Cardiac muscle cell (in vitro differentiated cells and primary cell): ENCODE measurements around the gene TBC1D3B. TPM values are rescaled to one million over a fixed set of nuclear protein-coding genes. Genes with fewer than 3 reads are reported as not detected.
"Not testable (repeated sequence)": the region's sequence is repeated elsewhere in the genome, so short reads cannot be mapped to it uniquely, and the experiment has no call there.

ENCODE experiments used
- DNase-seq, 2 donors: peaks; one replicate each; pipeline versions ENCODE4 v3.0.0 to v3.0.0-alpha.2; 2010 to 2017; ENCODE audit warnings: low read depth in 1 of 2, low spot score in 1 of 2
- H3K27ac ChIP-seq: fragments of 200-600 bp; sonication (generic); 2 replicates; pipeline ENCODE4 v1.5.1; 2016
- H3K27me3 ChIP-seq: fragments of 200-600 bp; sonication (generic); 2 replicates; pipeline ENCODE4 v1.6.0; 2016; ENCODE audit warnings: control low read depth
- H3K36me3 ChIP-seq: fragments of 200-600 bp; sonication (generic); 2 replicates; pipeline ENCODE4 v1.5.1; 2016; ENCODE audit warnings: control low read depth
- H3K4me1 ChIP-seq: fragments of 200-600 bp; sonication (generic); 2 replicates; pipeline ENCODE4 v1.8.1; 2017; ENCODE audit warnings: low read depth, mild to moderate bottlenecking, mixed run types
- H3K4me3 ChIP-seq: fragments of 200-600 bp; sonication (generic); 2 replicates; pipeline ENCODE4 v1.5.1; 2016; ENCODE audit warnings: mild to moderate bottlenecking
- H3K9me3 ChIP-seq: fragments of 200-600 bp; sonication (generic); 2 replicates; pipeline ENCODE4 v1.5.1; 2017; ENCODE audit warnings: low read depth, mild to moderate bottlenecking, control low read depth
- CTCF ChIP-seq: IDR thresholded peaks from 2 replicates; pipeline ENCODE4 v1.5.1; 2012; ENCODE audit warnings: low read depth, mild to moderate bottlenecking, low read length
- polyA plus RNA-seq: library from polyadenylated mRNA; unstranded; fragments of >200 nt; fragmentation: Nextera tagmentation; extraction: Ambion mirVana; gene quantifications from 2 replicates; pipeline ENCODE4 v1.2.1, GENCODE V29; 2016
- total RNA-seq: library from RNA; depleted of rRNA; stranded (reverse); fragments of >200 nt; gene quantifications from 2 replicates; pipeline ENCODE4 v1.2.3, GENCODE V29; 2016

TBC1D3B gene
- total and polyA plus RNA-seq, 2 experiments from 2014 or later: 4.0 to 5.5 TPM

GRCh38 chr17:36197387-36197703 is 20.9 kb upstream of the TBC1D3B start:
- H3K36me3 ChIP-seq: no peaks in the 10 kb centered on the region
- no peak overlapping the region for H3K4me3 ChIP-seq
- no peak for DNase-seq
- no peak for TF ChIP-seq CTCF
- H3K9me3 ChIP-seq: no peaks in the 10 kb centered on the region
- H3K27ac ChIP-seq: no peak overlapping the region
- H3K4me1 ChIP-seq: no peaks in the 10 kb centered on the region
- peaks cover 12% of the 10 kb centered on the region for H3K27me3 ChIP-seq

GRCh38 chr17:36196131-36196486 is 19.7 kb upstream of the TBC1D3B start:
- no peak for DNase-seq
- TF ChIP-seq CTCF: no peak

GRCh38 chr17:36195434-36196130 is 19.1 kb upstream of the TBC1D3B start:
- Histone ChIP-seq H3K27ac (no peak overlapping the region), H3K36me3 (no peaks in the 10 kb centered on the region), H3K4me3 (no peak overlapping the region), H3K9me3 (no peaks in the 10 kb centered on the region), H3K27me3 (peaks cover 12% of the 10 kb centered on the region), H3K4me1 (no peaks in the 10 kb centered on the region)
- no peak for TF ChIP-seq CTCF
- no peak for DNase-seq

More at GRCh38 chr17:36196131-36196486, 19.7 kb upstream of the TBC1D3B start:
- H3K4me3 ChIP-seq: no peak overlapping the region
- H3K4me1 ChIP-seq: no peaks in the 10 kb centered on the region
- H3K36me3 ChIP-seq: no peaks in the 10 kb centered on the region
- no peaks in the 10 kb centered on the region for H3K9me3 ChIP-seq
- H3K27me3 ChIP-seq: peaks cover 12% of the 10 kb centered on the region
- H3K27ac ChIP-seq: no peak overlapping the region

GRCh38 chr17:36194832-36195433 is 18.5 kb upstream of the TBC1D3B start:
- not testable (repeated sequence) for DNase-seq, H3K27ac ChIP-seq, H3K4me3 ChIP-seq, H3K9me3 ChIP-seq, H3K4me1 ChIP-seq, H3K36me3 ChIP-seq
- peaks cover 12% of the 10 kb centered on the region for H3K27me3 ChIP-seq

GRCh38 chr17:36194147-36194831 is 17.9 kb upstream of the TBC1D3B start:
- not testable (repeated sequence) for H3K4me3 ChIP-seq, DNase-seq
- H3K27me3 ChIP-seq: peaks cover 12% of the 10 kb centered on the region

GRCh38 chr17:36193216-36193775 is 16.9 kb upstream of the TBC1D3B start:
- Histone ChIP-seq H3K27ac (no peak overlapping the region), H3K36me3 (no peaks in the 10 kb centered on the region), H3K27me3 (peaks cover 14% of the 10 kb centered on the region), H3K4me1 (no peaks in the 10 kb centered on the region), H3K4me3 (no peak overlapping the region), H3K9me3 (no peaks in the 10 kb centered on the region)
- no peak for DNase-seq
- no peak for TF ChIP-seq CTCF

More at GRCh38 chr17:36194147-36194831, 17.9 kb upstream of the TBC1D3B start:
- not testable (repeated sequence) for H3K27ac ChIP-seq, H3K9me3 ChIP-seq, H3K4me1 ChIP-seq, H3K36me3 ChIP-seq

- H3K4me1 ChIP-seq, H3K9me3 ChIP-seq, H3K27ac ChIP-seq, DNase-seq, H3K36me3 ChIP-seq, H3K4me3 ChIP-seq: not testable (repeated sequence)
- H3K27me3 ChIP-seq: peaks cover 37% of the 10 kb centered on the region
These were observed 14.3 kb upstream of the TBC1D3B start for GRCh38 chr17:36190549-36191330.

- H3K9me3 ChIP-seq, DNase-seq, H3K4me3 ChIP-seq, H3K4me1 ChIP-seq, H3K36me3 ChIP-seq, H3K27ac ChIP-seq: not testable (repeated sequence)
- H3K27me3 ChIP-seq: peaks cover 39% of the 10 kb centered on the region
These were observed 13.6 kb upstream of the TBC1D3B start for GRCh38 chr17:36189993-36190392.
